Medulla oblongata (tissue), 1 donor: ENCODE data around the gene NUP98.

Source experiments
- DNase-seq: peaks from one replicate; pipeline ENCODE4 v3.0.0-alpha.2; 2015; ENCODE audit errors: extremely low spot score

NUP98 gene

GRCh38 chr11:3642071-3642951, 155.0 kb downstream of the NUP98 start:
- DNase-seq = peak; percentile 23

DNA sequence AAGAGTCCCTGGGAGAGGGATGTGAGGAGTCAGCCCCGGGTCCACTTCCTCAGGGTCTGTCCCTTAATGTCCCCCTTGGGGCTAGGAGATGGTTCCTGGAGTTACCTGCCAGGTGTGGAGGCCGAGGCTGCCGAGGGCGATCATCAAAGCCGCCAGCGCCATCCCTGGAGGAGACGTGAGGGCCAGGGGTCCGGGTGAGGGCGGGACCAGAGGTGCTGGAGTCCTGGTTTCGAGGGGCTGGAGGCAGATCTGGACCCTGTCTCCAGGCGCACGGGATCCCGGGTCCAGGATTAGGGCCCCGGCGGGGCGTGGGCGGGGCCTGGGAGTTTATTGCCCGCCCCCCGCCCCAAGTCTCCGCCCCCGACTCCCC, 155.7 kb downstream of the NUP98 start, which contains the start of gene ART5:
ART5 (minus strand) TSS at position 292 of the 370 bp plus-strand sequence; CDS start at position 162, 130 bp downstream.
- no peak for DNase-seq

GRCh38 chr11:3641191-3641590, 156.2 kb downstream of the NUP98 start:
- DNase-seq = no peak

GRCh38 chr11:3639841-3640240, 157.5 kb downstream of the NUP98 start:
- DNase-seq = no peak

GRCh38 chr11:3638513-3638912, 158.8 kb downstream of the NUP98 start:
- no peak for DNase-seq

GRCh38 chr11:3637201-3637600, 160.2 kb downstream of the NUP98 start:
- no peak for DNase-seq

DNA sequence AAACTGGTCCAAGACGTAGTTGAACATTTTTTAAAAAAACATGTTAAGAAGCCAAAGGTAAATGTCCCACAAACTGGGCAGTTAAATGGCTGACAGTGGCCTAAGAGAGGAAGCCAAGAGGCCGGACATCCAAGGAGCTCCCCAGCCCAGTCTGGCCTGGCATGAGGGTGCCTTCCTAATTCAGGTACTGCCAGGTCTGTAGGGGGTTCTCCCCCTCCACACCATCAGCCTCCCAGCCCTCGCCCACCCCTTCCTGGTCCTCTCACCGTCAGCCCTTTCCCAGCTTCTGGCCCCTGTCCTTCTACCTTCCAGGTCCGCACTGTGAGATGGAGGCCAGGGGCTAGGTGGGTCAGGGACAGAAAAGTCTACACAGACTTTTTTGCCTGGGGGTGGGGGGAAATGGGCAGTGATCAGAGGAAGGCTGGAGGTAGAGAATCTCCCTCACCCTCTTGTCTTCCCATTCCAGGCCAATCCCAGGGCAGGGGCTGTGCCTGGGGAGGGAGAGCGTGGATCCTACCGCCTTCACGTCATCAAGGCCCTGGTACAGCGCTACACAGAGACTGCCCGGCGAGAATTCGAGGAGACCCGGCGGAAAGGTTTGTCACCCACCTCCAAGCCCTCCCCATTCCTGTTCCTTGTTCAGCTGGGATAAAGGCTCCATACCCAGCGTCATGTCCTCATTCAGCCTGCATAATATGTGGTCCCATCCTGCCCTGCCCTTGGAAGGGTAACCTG, 161.5 kb downstream of the NUP98 start:
- DNase-seq = no peak

DNA sequence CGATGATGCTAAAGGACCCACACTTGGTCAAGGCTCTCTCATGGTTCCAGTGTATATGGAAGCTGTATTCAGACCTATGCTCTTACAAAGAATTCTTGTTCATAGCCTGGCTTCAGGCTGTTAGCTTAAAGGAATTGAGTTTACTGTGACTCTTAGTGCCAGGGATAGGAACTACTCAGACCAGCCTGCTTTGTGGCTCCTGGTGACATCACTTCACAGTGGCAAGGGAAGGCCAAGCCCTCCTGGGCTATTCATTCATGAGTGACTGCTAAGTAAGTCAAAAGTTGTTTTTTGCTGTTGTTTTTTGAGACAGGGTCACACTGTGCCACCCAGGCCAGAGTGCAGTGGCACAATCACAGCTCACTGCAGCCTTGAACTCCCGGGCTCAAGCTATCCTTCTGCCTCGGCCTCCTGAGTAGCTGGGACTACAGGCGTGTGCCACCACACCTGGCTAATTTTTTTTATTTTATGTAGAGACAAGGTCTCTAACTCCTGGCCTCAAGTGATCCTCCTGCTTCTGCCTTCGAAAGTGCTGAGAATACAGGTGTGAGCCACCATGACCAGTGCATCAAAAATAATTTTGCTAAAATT, 165.2 kb downstream of the NUP98 start:
- DNase-seq = no peak

GRCh38 chr11:3631331-3631730, 166.0 kb downstream of the NUP98 start:
- no peak for DNase-seq

- no peak for DNase-seq
These were observed 170.1 kb downstream of the NUP98 start for GRCh38 chr11:3627291-3627690.

DNA sequence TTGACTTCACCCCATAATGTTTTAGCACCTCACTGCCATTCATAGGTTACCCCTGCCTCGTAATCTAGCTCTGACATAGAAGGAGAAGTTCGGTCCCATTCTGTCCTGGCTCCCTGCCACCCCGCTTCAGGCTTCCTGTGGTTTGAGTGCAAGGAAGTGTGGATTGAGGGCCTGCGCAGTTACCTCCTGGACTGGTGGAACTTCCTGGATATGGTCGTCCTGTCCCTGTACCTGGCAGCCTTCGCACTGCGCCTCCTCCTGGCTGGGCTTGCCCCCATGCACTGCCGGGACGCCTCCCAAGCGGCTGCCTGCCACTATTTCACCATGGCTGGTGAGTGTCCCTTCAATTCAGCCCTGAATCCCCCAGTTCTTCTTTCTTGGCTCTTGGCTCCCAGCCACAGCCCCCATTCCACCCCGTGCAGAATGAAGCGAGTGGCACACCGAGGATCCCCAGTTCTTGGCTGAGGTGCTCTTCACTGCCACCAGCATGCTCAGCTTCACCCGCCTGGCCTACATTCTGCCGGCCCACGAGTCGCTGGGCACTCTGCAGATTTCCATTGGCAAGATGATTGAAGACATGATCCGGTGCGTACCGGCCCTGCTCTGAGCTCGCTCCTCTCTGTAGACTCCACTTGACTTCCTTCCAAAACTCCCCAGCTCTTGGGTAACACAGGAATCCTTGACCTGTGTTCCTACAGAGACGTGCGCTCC, 170.9 kb downstream of the NUP98 start:
- DNase-seq = peak; percentile 46
